Sigmoid colon (tissue), 7 donors: Measurements from ENCODE around the gene RAP1A. TPM values are rescaled to one million over a fixed set of nuclear protein-coding genes. Genes with fewer than 3 reads are reported as not detected.
A peak's percentile ranks its signal among the peaks of the same experiment; 100 is the strongest.

Experiments
- DNase-seq: peaks from one replicate; pipeline ENCODE4 v3.0.0-alpha.2; 2019
- H3K27ac ChIP-seq, 4 donors: fragments of 200-600 bp; sonication (generic); one replicate each; pipeline ENCODE4 v1.5.1; 2016 to 2019; ENCODE audit warnings: mild to moderate bottlenecking in 1 of 4
- H3K27me3 ChIP-seq, 3 donors: fragments of 200-600 bp; sonication (generic); one replicate each; pipeline ENCODE4 v1.5.1; 2019; ENCODE audit warnings: mild to moderate bottlenecking in 1 of 3
- H3K36me3 ChIP-seq, 4 donors: fragments of 200-600 bp; sonication (generic); one replicate each; pipeline ENCODE4 v1.5.1; 2016 to 2019
- H3K4me1 ChIP-seq, 4 donors: fragments of 200-600 bp; sonication (generic); one replicate each; pipeline ENCODE4 v1.5.1; 2017 to 2019
- H3K4me3 ChIP-seq, 4 donors: fragments of 200-600 bp; sonication (generic); one replicate each; pipeline ENCODE4 v1.5.1; 2017 to 2019; ENCODE audit warnings: mild to moderate bottlenecking in 2 of 4, moderate library complexity in 1 of 4
- H3K9me3 ChIP-seq, 4 donors: fragments of 200-600 bp in 3 of 4; sonication (generic) in 3 of 4; one replicate each; pipeline versions ENCODE4 v1.5.1 to v1.6.1; 2013 to 2019
- EP300 ChIP-seq, 4 donors: sonication (generic); formaldehyde crosslinking; IDR thresholded peaks; one replicate each; pipeline ENCODE4 v1.6.1; 2017; ENCODE audit warnings: antibody characterized with exemption in 4 of 4
- POLR2A ChIP-seq, 2 donors: fragments of 450-650 bp; IDR thresholded peaks; one replicate each; pipeline ENCODE4 v1.6.1; 2016; ENCODE audit warnings: antibody characterized with exemption in 2 of 2, mild to moderate bottlenecking in 2 of 2, moderate library complexity in 2 of 2
- POLR2AphosphoS5 ChIP-seq, 4 donors: sonication (generic); formaldehyde crosslinking; IDR thresholded peaks; one replicate each; pipeline ENCODE4 v1.6.1; 2017; ENCODE audit warnings: antibody characterized with exemption in 4 of 4
- WGBS, 2 donors: extraction: QIAGEN DNeasy Blood & Tissue Kit; methylation state at CpG; one replicate each; pipeline ENCODE4 v1.1.7; 2013; 5-methylcytosine and 5-hydroxymethylcytosine counted together
- intact Hi-C: fragments of 100-400 bp; cut with DNase I; formaldehyde crosslinking; loops from one replicate; pipeline ENCODE4 v1.15.1; 2023
- polyA plus RNA-seq, 3 donors: library from polyadenylated mRNA; stranded (reverse); fragments of 200-250 nt; gene quantifications; one replicate each; pipeline ENCODE4 v1.2.3, GENCODE V29; 2013
- total RNA-seq, 4 donors: library from RNA; depleted of rRNA; stranded (reverse); fragments of >200 nt; gene quantifications; one replicate each; pipeline ENCODE4 v1.1.0, GENCODE V29; 2016
- TF ChIP-seq, protein P1 (sequence below), 4 experiments: fragments of 450-650 bp in 3 of 4; fragments of 200-600 bp in 1 of 4; IDR thresholded peaks; one replicate each; pipeline ENCODE4 v1.5.1; 2016 to 2019; ENCODE audit warnings: antibody characterized with exemption in 4 of 4, mild to moderate bottlenecking in 3 of 4, moderate library complexity in 2 of 4
- donor health status: healthy with polysubstance abuse.
- donor health status: Bipolar disorder and iron deficiency.
- donor health status: healthy.

Gene RAP1A
- total RNA-seq (100 to 1,000 TPM; 213 to 381 (median 301) TPM), polyA plus RNA-seq (100 to 1,000 TPM in 2 of 3 donors, 10 to 100 TPM in 1; 87.5 to 205 (median 178) TPM)

DNA sequence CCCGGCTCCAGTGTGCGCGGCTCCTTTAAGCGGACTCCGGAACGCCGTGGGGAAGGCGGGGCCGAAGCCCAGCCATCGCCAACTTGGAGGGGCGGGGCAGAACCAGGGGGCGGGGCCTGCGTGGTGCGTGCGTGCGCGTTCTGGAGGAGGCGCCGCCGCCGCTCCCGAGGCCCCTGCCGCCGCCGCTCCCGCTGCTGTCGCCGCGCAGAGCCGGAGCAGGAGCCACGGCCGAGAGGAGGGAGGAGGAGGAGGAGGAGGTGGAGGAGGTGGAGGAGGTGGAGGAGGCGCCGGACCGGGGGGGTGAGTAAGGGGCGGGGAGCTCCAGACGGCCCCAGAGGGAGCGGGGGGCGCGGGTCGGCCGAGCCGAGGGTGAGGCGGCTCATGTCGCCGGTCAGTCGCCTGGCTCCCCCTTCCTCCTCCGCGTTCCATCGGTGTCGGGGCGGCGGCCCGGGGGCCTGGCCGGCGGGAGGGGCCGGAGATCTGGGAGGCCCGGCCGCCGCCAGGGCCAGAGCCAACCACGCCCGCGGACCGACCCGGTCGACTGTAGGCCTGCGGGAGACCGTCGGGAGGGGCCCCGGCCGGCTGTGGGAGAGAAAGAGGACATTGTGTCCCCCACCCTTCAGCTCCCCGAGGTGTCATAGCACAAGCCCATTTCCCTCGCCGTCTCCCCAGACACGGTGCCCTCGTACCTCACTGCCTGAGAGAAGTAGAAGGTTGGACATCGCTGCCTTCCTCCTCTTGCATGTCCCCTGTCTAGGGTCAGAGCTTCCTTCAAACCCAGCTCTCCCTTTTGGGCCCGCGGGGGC lies at the start of gene RAP1A:
RAP1A (plus strand) TSS at position 155 of the 806 bp plus-strand sequence. CDS start 71,572 bp downstream, outside the sequence.
- no peaks in the 10 kb centered on the region for H3K9me3 ChIP-seq
- H3K27ac ChIP-seq, result peak within 1 kb of the TSS; percentile 95 to 99 (median 97)
- intact Hi-C loops, result loop anchor here (1.0 to 5.0 kb wide), 2 partner anchors 83 to 112 kb away; no protein-coding TSS in a partner anchor
- H3K27me3 ChIP-seq, result no peaks in the 10 kb centered on the region
- peaks cover 0 to 65% (median 51%) of the 10 kb centered on the region in 4 donors for H3K4me1 ChIP-seq
- WGBS, 2 donors, result 1% methylated on average over 79 of the region's 79 CpGs
- peak within 1 kb of the TSS; percentile 66 to 97 (median 81) for H3K4me3 ChIP-seq
- peak; percentile 98 for DNase-seq
- H3K36me3 ChIP-seq, result no peaks in the 10 kb centered on the region
- TF ChIP-seq POLR2AphosphoS5 (IDR thresholded peaks at IDR 0.05) (peak; percentile 81 to 94 (median 89)), EP300 (IDR thresholded peaks at IDR 0.05) (no peak), POLR2A (IDR thresholded peaks at IDR 0.05) (peak; percentile 60 to 63)

DNA sequence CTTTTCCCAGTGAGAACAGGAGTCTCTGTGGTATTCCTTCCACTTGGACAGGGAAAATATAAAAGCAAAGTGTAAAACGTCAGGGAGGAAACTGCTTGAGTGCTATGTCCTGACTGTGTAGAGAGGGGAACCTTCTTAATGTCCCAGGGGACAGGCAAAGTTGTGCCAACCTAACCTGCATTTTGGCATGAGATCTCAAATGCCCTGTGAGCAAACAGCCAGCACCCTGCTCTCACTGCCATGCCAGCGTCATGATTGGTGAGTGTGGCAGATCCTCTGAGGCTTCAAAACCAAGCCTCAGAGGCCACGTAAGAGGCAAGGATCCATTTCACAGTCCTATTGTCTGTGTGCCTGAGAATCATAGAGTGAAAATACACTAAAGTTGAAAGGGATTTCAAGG lies 49.7 kb upstream of the RAP1A start:
- TF ChIP-seq, protein P1, sequence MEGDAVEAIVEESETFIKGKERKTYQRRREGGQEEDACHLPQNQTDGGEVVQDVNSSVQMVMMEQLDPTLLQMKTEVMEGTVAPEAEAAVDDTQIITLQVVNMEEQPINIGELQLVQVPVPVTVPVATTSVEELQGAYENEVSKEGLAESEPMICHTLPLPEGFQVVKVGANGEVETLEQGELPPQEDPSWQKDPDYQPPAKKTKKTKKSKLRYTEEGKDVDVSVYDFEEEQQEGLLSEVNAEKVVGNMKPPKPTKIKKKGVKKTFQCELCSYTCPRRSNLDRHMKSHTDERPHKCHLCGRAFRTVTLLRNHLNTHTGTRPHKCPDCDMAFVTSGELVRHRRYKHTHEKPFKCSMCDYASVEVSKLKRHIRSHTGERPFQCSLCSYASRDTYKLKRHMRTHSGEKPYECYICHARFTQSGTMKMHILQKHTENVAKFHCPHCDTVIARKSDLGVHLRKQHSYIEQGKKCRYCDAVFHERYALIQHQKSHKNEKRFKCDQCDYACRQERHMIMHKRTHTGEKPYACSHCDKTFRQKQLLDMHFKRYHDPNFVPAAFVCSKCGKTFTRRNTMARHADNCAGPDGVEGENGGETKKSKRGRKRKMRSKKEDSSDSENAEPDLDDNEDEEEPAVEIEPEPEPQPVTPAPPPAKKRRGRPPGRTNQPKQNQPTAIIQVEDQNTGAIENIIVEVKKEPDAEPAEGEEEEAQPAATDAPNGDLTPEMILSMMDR (IDR thresholded peaks at IDR 0.05), result no peak
- TF ChIP-seq POLR2A (IDR thresholded peaks at IDR 0.05), result no peak
- TF ChIP-seq EP300 (IDR thresholded peaks at IDR 0.05), result no peak
- no peak for TF ChIP-seq POLR2AphosphoS5 (IDR thresholded peaks at IDR 0.05)
- intact Hi-C loops, result no loop called here
- H3K36me3 ChIP-seq, result no peaks in the 10 kb centered on the region
- WGBS, 2 donors, result 85 to 87% methylated on average over 3 of the region's 3 CpGs
- DNase-seq, result no peak
- H3K27me3 ChIP-seq, result no peaks in the 10 kb centered on the region
- H3K4me1 ChIP-seq, result peaks cover 0 to 44% (median 39%) of the 10 kb centered on the region in 4 donors
- H3K27ac ChIP-seq, result peak overlapping the region in 2 of 4 donors; percentile 18 to 36
- H3K4me3 ChIP-seq, result no peak overlapping the region
- H3K9me3 ChIP-seq, result no peaks in the 10 kb centered on the region

DNA sequence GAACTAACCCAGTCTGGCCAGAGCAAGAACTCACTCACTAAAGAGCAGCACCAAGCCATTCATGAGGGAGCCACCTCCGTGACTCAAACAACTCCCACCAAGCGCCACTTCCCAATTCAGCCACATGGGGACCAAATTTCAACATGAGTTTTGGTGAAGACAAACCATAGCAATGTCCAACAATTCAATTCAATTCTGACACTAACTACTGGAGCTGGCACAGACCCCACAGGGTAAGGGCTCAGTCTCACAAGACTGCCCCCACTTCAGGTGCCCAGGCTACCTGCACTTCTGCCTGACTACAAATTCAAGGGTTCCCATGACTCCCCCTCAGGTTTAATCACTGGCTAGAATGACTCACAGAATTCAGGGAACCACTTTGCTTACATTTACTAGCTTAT lies 48.8 kb upstream of the RAP1A start:
- Histone ChIP-seq H3K9me3 (no peaks in the 10 kb centered on the region), H3K4me3 (no peak overlapping the region), H3K27me3 (no peaks in the 10 kb centered on the region), H3K36me3 (no peaks in the 10 kb centered on the region), H3K4me1 (peaks cover 0 to 36% (median 30%) of the 10 kb centered on the region in 4 donors), H3K27ac (peak overlapping the region in 2 of 4 donors; percentile 7 to 36)
- intact Hi-C loops, result no loop called here
- TF ChIP-seq EP300 (IDR thresholded peaks at IDR 0.05) (no peak), POLR2A (IDR thresholded peaks at IDR 0.05) (no peak), POLR2AphosphoS5 (IDR thresholded peaks at IDR 0.05) (no peak)
- TF ChIP-seq, protein P1 (IDR thresholded peaks at IDR 0.05), result no peak
- 84 to 87% methylated on average over 2 of the region's 2 CpGs for WGBS, 2 donors
- DNase-seq, result no peak

DNA sequence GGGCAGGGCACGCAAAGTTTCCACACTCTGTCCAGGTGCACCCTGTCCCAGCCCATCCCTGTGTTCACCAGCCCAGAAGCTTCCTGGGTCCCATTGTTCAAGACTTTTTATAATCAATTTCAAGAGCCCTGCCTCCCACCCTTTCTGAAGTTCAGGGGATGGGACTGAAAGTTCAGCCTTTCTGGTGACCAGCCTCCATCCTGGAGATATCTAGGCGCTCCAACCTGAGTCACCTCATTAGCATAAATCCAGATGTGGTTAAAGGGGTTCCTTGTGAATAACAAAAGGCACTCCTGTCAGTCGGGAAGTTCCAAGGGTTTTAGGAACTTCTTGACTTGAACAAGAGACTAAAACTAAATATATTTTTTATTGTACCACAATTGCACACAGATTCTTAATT lies 48.4 kb upstream of the RAP1A start:
- WGBS, 2 donors, result 88 to 91% methylated on average over 3 of the region's 3 CpGs
- Histone ChIP-seq H3K27me3 (no peaks in the 10 kb centered on the region), H3K9me3 (no peaks in the 10 kb centered on the region), H3K36me3 (no peaks in the 10 kb centered on the region), H3K4me3 (no peak overlapping the region), H3K27ac (peak overlapping the region in 2 of 4 donors; percentile 51), H3K4me1 (peaks cover 0 to 31% (median 26%) of the 10 kb centered on the region in 4 donors)
- DNase-seq, result no peak
- intact Hi-C loops, result no loop called here
- TF ChIP-seq, protein P1 (IDR thresholded peaks at IDR 0.05), result no peak

DNA sequence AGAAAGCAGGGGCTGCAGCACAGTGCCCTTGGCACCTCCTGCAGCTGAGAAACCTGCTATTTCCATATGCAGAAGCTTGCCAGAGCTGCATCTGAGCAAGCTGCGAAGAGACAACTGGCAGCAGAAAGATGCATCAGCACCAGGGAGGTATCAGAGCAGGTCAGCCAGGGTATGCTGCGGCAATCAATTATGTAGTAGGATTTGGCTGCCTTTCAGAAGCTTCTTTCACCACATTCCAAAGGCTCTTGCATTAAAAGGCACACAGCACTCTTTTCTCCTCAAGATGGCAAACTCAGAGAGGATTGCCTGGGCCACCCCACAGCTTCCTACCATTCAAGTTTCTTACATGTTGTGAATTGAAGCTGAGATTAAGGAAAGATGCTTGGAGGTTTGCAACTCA lies 47.6 kb upstream of the RAP1A start:
- Histone ChIP-seq H3K27me3 (no peaks in the 10 kb centered on the region), H3K36me3 (no peaks in the 10 kb centered on the region), H3K4me1 (peaks cover 0 to 30% (median 26%) of the 10 kb centered on the region in 4 donors), H3K9me3 (no peaks in the 10 kb centered on the region), H3K27ac (peak overlapping the region in 3 of 4 donors; percentile 18 to 51 (median 51)), H3K4me3 (no peak overlapping the region)
- no peak for TF ChIP-seq EP300 (IDR thresholded peaks at IDR 0.05)
- TF ChIP-seq, protein P1 (IDR thresholded peaks at IDR 0.05), result no peak
- no peak for TF ChIP-seq POLR2A (IDR thresholded peaks at IDR 0.05)
- no peak for TF ChIP-seq POLR2AphosphoS5 (IDR thresholded peaks at IDR 0.05)
- WGBS, 2 donors, result 66 to 68% methylated on average over 2 of the region's 2 CpGs
- intact Hi-C loops, result no loop called here
- no peak for DNase-seq
